ENCODE data around the gene FRY.

FRY gene

DNA sequence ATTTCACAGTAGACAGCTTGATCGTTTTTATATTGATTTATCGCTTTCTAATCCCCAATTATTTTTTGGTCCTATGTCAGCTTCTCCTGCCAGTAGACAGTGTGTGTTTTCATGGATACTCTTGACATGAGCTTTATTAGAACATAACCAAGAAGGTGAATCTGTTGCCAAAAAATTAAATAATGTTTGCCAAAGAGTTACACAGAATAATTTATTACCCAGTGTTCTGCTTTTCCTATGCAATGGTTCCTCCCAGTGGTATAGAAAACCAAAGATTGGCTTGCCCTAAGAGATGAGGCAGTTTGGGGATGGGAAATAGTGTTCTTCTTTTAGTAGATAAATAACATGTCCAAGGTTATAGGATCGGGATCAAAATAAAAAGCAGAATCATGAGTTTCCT lies 8.5 kb upstream of the FRY start:
- TF ChIP-seq, protein P1, sequence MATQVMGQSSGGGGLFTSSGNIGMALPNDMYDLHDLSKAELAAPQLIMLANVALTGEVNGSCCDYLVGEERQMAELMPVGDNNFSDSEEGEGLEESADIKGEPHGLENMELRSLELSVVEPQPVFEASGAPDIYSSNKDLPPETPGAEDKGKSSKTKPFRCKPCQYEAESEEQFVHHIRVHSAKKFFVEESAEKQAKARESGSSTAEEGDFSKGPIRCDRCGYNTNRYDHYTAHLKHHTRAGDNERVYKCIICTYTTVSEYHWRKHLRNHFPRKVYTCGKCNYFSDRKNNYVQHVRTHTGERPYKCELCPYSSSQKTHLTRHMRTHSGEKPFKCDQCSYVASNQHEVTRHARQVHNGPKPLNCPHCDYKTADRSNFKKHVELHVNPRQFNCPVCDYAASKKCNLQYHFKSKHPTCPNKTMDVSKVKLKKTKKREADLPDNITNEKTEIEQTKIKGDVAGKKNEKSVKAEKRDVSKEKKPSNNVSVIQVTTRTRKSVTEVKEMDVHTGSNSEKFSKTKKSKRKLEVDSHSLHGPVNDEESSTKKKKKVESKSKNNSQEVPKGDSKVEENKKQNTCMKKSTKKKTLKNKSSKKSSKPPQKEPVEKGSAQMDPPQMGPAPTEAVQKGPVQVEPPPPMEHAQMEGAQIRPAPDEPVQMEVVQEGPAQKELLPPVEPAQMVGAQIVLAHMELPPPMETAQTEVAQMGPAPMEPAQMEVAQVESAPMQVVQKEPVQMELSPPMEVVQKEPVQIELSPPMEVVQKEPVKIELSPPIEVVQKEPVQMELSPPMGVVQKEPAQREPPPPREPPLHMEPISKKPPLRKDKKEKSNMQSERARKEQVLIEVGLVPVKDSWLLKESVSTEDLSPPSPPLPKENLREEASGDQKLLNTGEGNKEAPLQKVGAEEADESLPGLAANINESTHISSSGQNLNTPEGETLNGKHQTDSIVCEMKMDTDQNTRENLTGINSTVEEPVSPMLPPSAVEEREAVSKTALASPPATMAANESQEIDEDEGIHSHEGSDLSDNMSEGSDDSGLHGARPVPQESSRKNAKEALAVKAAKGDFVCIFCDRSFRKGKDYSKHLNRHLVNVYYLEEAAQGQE (IDR thresholded peaks at IDR 0.05; ENCODE audit: insufficient replicate concordance, low read depth) = no peak
- no peak for TF ChIP-seq POLR2AphosphoS5 (IDR thresholded peaks at IDR 0.05; ENCODE audit: low read depth)
- TF ChIP-seq GABPA (IDR thresholded peaks at IDR 0.05; ENCODE audit: low read depth) = no peak
- no peak for TF ChIP-seq CTCF (IDR thresholded peaks at IDR 0.05; ENCODE audit: insufficient read depth, low read length)
- TF ChIP-seq SPI1 (IDR thresholded peaks at IDR 0.05; ENCODE audit: borderline replicate concordance, low read depth) = no peak
- Histone ChIP-seq H3K27ac (replicated peaks) (no peak overlapping the region), H3K4me3 (replicated peaks; ENCODE audit: insufficient read depth, low read length) (no peak overlapping the region), H3K27me3 (ENCODE audit: insufficient read depth, poor library complexity, severe bottlenecking) (no peaks in the 10 kb centered on the region)
- DNase-seq (ENCODE audit: low read depth in 1 of 2, low spot score in 1 of 2) = no peak

GRCh38 chr13:32023698-32024097 lies 7.9 kb upstream of the FRY start:
- H3K4me3 ChIP-seq (replicated peaks; ENCODE audit: insufficient read depth, low read length) = no peak overlapping the region
- H3K27me3 ChIP-seq (ENCODE audit: insufficient read depth, poor library complexity, severe bottlenecking) = no peaks in the 10 kb centered on the region
- TF ChIP-seq, protein P1 (IDR thresholded peaks at IDR 0.05; ENCODE audit: insufficient replicate concordance, low read depth) = no peak
- no peak for TF ChIP-seq SPI1 (IDR thresholded peaks at IDR 0.05; ENCODE audit: borderline replicate concordance, low read depth)
- TF ChIP-seq POLR2AphosphoS5 (IDR thresholded peaks at IDR 0.05; ENCODE audit: low read depth) = no peak
- no peak for TF ChIP-seq CTCF (IDR thresholded peaks at IDR 0.05; ENCODE audit: insufficient read depth, low read length)
- TF ChIP-seq GABPA (IDR thresholded peaks at IDR 0.05; ENCODE audit: low read depth) = no peak
- DNase-seq (ENCODE audit: low read depth in 1 of 2, low spot score in 1 of 2) = no peak
- H3K27ac ChIP-seq (replicated peaks) = no peak overlapping the region

GRCh38 chr13:32024750-32025149 lies 6.8 kb upstream of the FRY start:
- TF ChIP-seq GABPA (IDR thresholded peaks at IDR 0.05; ENCODE audit: low read depth) (no peak), CTCF (IDR thresholded peaks at IDR 0.05; ENCODE audit: insufficient read depth, low read length) (no peak), POLR2AphosphoS5 (IDR thresholded peaks at IDR 0.05; ENCODE audit: low read depth) (no peak), SPI1 (IDR thresholded peaks at IDR 0.05; ENCODE audit: borderline replicate concordance, low read depth) (no peak)
- TF ChIP-seq, protein P1 (IDR thresholded peaks at IDR 0.05; ENCODE audit: insufficient replicate concordance, low read depth) = no peak
- Histone ChIP-seq H3K27me3 (ENCODE audit: insufficient read depth, poor library complexity, severe bottlenecking) (no peaks in the 10 kb centered on the region), H3K27ac (replicated peaks) (no peak overlapping the region), H3K4me3 (replicated peaks; ENCODE audit: insufficient read depth, low read length) (no peak overlapping the region)
- no peak for DNase-seq (ENCODE audit: low read depth in 1 of 2, low spot score in 1 of 2)

Data from HL-60 (cell line).